Measurements from ENCODE around the gene MCOLN3.
A peak's percentile ranks its signal among the peaks of the same experiment; 100 is the strongest.
"Not testable (repeated sequence)": the region's sequence is repeated elsewhere in the genome, so short reads cannot be mapped to it uniquely, and the experiment has no call there.

The MCOLN3 gene

GRCh38 chr1:85047472-85048295, 616 bp downstream of the MCOLN3 start:
- peak; percentile 23 for DNase-seq

GRCh38 chr1:85047144-85047471, 1.2 kb downstream of the MCOLN3 start:
- no peak for DNase-seq

- DNase-seq: no peak
Measured at GRCh38 chr1:85042413-85042812, 5.9 kb downstream of the MCOLN3 start.

- DNase-seq: no peak
Measured at GRCh38 chr1:85041793-85042192, 6.5 kb downstream of the MCOLN3 start.

GRCh38 chr1:85033221-85033620, 15.1 kb downstream of the MCOLN3 start:
- DNase-seq: no peak

DNA sequence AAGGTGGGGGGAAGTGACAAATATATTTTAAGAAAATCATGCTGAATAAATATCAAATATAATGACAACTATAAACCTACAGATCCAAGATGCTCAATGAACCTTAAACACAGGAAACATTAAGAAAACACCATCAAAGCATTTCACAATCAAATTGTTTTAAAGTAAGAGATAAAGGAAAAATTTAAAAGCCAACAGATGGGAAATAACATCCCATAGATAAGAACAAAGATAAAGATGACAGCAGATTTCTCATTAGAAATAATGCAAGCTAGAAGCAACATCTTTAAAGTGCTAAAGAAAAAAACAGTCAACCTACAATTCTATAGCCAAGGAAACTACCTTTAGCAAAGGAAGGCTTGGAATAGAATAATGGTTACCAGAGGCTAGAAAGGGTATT, 17.8 kb downstream of the MCOLN3 start:
- no peak for DNase-seq

DNA sequence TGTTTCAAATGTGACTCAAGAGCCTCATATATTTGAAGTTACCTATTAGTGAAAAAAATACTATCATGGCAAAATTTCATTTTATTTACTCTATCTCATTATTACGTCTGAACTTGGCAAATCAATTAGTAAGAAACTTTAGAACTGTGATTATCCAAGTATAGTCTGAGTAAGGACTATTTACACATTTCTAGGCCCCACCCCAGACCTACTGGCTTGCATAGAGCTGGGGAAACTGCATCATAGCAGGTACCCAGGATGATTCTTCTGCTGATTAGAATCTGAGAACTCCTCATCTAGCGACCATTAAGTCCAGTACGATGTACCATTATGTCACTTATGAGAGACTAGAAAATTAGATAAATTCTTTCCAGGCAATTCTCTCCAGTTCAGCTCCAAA, 20.1 kb downstream of the MCOLN3 start:
- DNase-seq: no peak

DNA sequence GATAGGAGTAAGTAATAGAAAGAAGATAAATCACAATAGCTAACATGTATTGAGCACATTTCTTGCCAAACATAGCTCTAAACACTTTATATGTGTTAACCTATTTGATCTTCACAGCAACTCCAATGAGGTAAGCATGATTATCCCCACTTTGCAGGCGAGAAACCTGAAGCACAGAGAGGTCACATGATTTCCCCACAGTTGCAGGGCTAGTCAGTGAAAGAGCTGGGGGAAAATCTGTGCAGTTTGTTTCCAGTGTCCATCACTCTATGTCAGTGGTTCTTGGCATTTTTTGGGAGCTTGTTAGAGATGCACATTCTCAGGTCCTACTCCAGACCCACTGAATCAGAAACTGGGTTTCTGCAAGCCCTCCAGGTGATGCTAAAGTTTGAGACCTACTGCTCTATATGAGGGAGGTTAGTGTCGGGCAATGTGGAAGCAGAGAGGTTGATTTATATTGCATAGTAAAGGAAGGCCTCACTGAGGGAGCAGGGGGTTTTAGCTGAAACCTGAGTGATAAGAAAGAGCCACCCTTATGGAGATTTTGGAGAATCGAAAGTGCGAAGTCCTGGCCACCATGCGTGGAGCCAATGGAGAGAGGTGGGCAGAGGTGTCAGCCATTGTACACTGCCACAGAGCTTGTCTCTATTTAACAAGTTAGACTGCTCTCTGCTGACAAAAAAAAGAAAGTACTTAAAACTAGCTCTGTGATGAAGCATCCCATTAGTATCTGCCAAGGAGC, 20.9 kb downstream of the MCOLN3 start:
- peak; percentile 65 for DNase-seq

GRCh38 chr1:85025940-85026339, 22.4 kb downstream of the MCOLN3 start:
- no peak for DNase-seq

DNA sequence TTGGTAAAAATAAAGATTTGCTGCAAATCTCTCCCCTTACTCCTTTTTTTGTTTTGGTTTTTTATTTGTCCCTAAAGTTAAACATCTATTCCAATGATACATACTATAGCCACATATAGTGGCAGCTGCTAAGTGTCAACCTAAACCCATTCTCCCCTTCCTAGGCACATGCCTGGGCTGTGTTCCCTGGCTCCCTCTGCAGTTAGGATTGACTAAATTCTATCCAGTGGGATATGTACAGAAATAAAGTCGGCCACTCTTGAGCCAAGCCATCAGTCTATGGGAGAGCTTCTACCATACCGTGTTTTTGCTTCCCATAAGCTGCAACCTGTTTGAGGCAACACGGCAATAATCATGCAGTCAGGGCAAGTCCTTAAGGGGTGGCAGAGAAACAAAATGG, 23.6 kb downstream of the MCOLN3 start:
- DNase-seq: no peak

GRCh38 chr1:85022700-85023099, 25.6 kb downstream of the MCOLN3 start:
- DNase-seq: peak; percentile 61

DNA sequence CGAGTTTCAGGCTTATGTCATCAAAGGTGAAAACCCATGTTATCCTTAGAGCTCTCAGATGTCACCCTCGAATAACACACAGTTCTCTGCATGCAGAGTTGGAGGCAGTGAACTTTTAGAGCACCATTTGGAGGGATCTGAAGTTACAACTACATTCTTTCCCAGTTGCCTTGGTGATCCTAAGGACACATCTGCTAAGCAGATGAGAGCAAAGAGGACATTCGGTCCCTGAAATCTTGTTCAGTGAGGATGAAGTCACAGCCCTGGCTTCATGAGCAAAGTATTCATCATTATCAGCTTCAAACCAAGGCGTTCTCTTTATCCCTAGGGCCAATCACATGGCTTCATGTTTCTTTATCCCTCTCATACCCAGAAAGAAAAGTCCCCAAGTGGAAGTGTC, 28.3 kb downstream of the MCOLN3 start:
- DNase-seq: no peak

DNA sequence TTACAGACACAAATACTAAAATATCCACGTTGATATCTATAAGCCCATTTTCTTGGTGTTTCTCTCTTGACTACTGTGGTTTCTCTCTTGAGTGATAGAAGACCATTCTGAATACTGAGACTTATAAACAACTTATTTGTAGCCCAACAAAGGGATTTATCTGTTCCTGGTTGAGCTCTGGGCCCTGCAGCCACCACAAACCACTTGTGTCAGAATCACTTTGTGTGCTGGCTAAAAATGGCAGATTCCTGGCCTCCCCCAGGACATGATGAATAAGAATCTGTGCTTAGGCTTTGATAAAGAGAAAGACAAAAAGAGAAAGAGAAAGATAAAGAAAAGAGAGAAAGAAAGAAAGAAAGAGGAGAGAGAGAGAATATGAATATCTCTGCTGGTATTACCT, 32.5 kb downstream of the MCOLN3 start:
- DNase-seq: no peak

- not testable (repeated sequence) for DNase-seq
Measured at GRCh38 chr1:85005641-85006040, 42.7 kb downstream of the MCOLN3 start.

- DNase-seq: peak; percentile 5
Measured at GRCh38 chr1:85001742-85002141, 46.6 kb downstream of the MCOLN3 start.

- peak; percentile 75 for DNase-seq
Measured at GRCh38 chr1:84998642-84999280, 49.5 kb downstream of the MCOLN3 start.

DNA sequence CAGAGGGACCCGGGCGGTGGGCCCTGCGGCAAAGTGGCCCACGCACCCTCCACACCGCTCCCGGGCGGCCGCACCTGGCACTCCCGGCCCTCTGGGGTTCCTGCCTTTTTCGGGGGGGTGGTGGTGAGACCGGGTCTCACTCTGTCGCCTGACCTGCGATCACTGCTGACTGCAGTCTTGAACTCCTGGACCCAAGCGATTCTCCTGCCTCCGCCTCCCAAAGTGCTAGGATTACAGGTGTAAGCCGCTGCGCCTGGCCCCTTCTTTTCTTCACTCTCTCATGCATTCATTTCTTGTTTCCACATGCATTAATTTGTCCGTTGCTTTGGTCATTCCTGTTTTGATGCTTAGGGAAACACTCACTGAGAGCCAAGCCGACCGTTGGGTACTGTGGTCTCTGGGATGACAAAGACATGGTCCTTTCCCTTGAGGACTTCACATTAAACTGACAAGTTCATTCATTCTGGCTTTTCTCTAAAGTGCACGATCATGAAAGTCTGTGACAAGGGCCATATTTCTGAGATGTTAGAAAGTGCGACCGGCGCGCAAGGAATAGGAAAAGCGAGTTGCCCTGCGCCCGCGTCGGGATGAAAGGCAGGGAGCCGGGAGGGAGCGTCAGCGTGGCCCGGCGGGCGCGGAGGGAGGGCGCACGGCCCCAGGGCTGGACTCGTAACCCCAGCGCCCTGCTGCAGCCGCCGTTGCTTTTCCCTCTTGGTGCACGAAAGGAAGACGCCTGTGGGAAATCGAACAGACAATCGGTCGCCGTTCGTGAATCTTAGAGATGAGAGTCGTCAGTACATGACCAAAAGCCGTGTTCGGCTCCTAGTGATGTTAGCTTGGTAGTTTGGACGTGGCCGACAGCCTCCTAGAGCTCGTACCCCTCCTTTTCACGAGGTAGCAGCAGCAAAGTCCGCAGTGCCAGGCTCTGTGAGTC, 50.4 kb downstream of the MCOLN3 start:
- DNase-seq: peak; percentile 25

DNA sequence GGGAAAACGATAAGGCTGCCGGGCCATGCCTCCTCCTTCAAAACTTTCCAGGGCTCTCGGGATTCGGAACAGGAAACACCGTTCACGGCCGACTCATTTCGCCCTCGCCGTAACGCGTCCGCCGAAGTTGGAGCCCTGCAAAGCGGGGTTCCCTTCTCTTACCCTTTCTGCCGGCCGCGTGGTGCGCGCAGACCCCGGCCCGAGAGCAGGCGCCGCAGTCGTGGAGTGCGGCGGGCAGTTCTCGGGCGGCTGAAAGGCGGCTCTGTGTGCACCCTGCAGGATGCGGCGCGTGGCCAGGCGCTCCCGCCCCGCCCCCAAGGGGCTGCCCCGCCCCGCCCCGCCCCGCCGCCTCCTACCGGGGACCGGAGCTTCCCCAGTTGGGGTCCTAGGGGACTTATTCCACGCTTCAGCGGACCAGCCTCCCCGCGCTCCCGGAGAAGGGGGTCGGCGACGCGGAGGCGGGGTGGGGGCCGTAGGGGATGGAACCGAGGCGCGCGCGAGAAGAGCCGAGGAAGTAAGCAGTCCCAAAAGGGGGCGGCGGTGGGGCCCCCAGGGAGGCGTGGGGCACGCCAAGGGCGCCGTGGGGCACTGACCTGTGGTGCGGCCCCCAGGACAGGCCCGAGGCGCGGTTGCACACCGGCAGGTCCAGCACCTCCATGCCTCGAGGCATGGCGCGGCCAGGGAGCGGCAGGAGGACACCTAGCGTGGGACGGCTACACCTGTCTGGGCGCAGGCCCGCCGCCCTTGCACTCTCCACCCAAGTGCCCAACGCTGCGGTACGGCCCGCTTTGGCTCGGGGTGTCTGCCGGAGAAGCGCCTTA, 51.2 kb downstream of the MCOLN3 start, which contains the start of gene MCOLN2:
Gene MCOLN2 (minus strand): TSS at position 268 of the 821 bp plus-strand sequence. CDS start 241 bp downstream, at position 27.
- peak; percentile 65 for DNase-seq

DNA sequence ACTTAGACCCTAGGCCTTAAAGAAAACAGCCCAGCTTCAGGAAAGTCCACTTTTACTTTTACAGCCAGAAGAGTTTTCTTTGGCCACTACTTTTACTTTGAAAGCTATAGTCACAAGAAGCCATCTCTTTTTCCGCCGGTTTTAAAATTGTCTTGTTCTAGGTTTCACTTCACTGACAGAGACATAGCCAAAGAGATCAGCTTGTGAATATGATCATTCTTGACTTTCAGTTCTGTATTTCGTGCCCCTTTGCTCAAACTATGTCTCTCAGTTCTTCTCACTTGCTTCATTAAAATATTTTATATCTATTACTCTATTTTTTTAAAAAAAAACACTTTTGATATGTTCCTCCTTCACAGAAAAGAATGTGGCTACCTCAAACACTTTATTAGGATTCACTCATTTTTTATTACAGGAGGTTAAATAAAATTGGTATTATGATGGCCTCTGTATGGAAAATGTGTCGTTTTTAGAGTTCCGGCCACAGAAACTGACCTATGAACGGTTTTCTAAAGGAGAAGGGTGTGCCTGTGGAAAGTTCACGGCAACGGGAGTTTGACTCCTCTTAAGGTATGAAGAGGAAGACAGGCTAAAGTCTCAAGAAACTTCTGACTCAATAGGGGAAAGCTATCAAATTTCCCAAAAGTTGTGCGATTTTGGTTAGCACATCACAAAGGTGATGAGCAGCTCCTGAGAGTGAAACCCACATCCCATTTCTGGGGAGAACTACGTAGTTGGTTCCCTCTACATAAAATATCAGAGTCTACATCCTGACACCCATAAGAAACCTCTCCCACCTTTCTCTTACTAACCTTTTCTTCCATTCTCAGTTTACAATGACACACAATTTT, 52.6 kb downstream of the MCOLN3 start:
- no peak for DNase-seq

- peak; percentile 32 for DNase-seq
Measured at GRCh38 chr1:84991097-84991920, 57.0 kb downstream of the MCOLN3 start.
